ENCODE data around the gene TMEM225.

TMEM225 gene

DNA sequence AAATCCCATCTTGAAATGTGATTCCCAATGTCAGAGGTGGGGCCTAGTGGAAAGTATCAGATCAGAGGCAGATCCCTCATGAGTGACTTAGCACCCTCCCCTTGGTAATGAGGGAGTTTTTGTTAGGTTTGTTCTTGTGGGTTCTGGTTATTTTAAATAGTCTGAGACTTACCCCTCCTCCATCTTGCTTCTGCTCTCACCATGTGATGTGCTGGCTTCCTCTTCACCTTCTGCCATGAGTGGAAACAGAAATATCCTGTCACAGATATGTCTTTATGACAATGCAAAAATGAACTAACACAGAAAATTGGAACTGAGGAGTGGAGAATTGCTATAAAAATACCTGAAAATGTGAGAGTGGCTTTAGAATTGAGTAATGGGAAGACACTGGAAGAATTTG lies 33.1 kb downstream of the TMEM225 start:
- no peak overlapping the region for H3K4me3 ChIP-seq (ENCODE audit: low read depth, low read length)
- no peak for DNase-seq (ENCODE audit: low read depth)
- TF ChIP-seq, protein P1, sequence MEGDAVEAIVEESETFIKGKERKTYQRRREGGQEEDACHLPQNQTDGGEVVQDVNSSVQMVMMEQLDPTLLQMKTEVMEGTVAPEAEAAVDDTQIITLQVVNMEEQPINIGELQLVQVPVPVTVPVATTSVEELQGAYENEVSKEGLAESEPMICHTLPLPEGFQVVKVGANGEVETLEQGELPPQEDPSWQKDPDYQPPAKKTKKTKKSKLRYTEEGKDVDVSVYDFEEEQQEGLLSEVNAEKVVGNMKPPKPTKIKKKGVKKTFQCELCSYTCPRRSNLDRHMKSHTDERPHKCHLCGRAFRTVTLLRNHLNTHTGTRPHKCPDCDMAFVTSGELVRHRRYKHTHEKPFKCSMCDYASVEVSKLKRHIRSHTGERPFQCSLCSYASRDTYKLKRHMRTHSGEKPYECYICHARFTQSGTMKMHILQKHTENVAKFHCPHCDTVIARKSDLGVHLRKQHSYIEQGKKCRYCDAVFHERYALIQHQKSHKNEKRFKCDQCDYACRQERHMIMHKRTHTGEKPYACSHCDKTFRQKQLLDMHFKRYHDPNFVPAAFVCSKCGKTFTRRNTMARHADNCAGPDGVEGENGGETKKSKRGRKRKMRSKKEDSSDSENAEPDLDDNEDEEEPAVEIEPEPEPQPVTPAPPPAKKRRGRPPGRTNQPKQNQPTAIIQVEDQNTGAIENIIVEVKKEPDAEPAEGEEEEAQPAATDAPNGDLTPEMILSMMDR (IDR thresholded peaks at IDR 0.05; ENCODE audit: low read depth, low read length, missing control alignments), result no peak

DNA sequence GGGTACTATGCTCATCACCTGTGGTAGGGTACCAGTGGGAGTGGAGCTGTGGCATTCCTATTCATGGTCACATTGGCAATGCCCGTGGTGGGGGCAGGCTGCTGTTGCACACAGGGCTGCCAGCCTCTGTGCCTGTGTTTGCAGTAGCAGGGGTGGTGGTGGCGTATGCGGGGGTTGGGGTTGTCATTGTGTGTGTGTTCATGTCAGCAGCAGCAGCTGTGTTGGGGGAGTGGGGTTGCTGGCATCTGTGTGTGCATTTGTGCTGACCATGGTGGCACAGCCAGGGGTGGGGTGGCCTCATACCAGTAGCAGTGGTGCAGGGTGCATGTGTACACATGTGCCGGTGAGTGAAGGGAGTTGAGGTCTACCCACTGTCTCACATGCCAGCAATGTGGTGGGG lies 34.4 kb downstream of the TMEM225 start:
- TF ChIP-seq, protein P1 (IDR thresholded peaks at IDR 0.05; ENCODE audit: low read depth, low read length, missing control alignments), result no peak
- no peak for DNase-seq (ENCODE audit: low read depth)
- H3K4me3 ChIP-seq (ENCODE audit: low read depth, low read length), result no peak overlapping the region

DNA sequence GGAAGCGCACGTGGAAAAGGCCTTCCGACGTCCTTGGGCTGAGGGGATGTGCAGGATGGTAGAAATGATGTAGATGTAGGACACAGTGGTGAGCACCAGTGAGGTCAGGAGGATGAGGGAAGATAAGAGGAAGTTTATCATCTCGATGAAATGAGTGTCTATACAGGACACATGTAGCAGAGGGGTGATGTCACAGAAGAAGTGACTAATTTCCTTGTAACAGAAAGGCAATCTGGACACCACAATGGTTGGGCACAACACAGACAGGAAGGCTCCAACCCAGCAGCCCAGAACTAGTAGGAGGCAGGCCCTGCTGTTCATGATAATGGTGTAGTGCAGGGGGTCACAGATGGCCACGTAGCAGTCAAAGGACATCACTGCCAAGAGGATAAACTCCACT lies 44.3 kb downstream of the TMEM225 start:
- no peak for DNase-seq (ENCODE audit: low read depth)

DNA sequence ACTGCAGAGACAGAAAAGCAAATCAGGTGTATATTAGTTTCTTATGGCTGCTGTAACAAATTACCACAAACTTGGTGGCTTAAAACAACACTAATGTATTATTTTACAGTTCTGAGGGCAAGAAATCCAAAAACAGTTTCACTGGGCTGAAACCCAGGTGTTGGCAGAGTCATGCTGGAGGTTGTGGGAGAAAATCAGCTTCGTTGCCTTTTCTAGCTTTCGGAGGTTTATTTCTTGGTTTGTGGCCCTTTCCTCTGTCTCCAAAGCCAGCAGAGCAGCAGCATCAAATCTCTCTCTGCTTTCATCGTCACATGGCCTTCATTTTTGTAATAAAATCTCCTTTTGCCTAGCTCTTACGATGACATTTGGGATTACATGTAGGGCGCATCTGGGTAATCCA lies 46.3 kb downstream of the TMEM225 start:
- DNase-seq (ENCODE audit: low read depth), result no peak
- no peak overlapping the region for H3K4me3 ChIP-seq (ENCODE audit: low read depth, low read length)
- TF ChIP-seq, protein P1 (IDR thresholded peaks at IDR 0.05; ENCODE audit: low read depth, low read length, missing control alignments), result no peak

More for the DNA sequence above, 44.3 kb downstream of the TMEM225 start:
- no peak overlapping the region for H3K4me3 ChIP-seq (ENCODE audit: low read depth, low read length)
- TF ChIP-seq, protein P1 (IDR thresholded peaks at IDR 0.05; ENCODE audit: low read depth, low read length, missing control alignments), result no peak

DNA sequence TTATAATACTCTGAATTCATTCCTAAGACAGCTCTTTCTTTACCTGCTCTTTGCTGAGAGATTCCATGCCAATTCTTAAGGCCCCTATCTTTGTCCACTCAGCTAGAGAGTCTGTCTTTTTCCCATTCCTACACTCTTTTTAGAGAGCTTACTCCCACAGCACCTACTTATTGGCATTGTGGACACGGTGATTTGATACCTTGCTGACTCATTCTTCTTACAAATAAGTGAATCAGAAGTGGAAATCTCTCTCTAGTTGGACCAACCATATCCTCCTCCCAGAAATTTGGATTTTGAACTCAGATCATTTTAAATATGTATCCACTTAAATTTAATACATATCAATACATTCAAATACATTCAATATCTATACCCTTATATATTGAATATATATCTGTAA lies 46.8 kb downstream of the TMEM225 start:
- no peak overlapping the region for H3K4me3 ChIP-seq (ENCODE audit: low read depth, low read length)
- no peak for DNase-seq (ENCODE audit: low read depth)
- TF ChIP-seq, protein P1 (IDR thresholded peaks at IDR 0.05; ENCODE audit: low read depth, low read length, missing control alignments), result no peak

DNA sequence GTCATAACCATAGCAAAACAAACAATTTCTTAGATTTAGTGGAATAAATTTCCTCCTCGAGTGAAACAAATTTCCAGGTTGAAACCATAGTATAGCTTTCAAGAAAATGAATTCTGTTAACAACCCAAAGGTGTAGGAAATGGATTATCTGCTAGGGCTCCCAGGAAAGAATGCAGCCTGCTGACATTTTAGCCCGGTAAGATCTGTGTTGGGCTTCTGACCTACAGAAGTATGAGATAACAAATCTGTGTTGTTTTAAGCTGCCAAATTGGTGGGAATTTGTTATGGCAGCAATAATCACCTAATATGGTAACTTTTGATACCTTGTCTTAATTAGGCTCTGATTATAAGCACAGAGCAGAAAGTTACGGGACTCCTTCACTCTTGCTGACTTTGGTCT lies 47.3 kb downstream of the TMEM225 start:
- no peak overlapping the region for H3K4me3 ChIP-seq (ENCODE audit: low read depth, low read length)
- DNase-seq (ENCODE audit: low read depth), result no peak
- TF ChIP-seq, protein P1 (IDR thresholded peaks at IDR 0.05; ENCODE audit: low read depth, low read length, missing control alignments), result no peak

DNA sequence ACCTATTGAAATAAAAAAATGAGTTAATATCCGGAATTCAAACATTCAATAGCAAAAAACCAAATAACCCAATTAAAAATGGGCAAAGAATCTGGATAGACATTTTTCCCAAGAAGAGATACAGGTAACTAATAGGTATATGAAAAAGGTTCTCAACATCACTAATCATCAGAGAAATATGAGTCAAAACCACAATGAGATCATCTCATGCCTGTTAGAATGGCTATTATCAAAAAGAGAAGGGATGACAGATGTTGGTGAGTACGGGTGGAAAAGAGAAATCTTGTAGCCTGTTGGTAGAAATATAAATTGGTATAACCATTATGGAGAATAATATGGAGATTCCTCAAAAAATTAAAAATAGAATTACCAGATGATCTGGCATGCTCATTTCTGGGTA lies 52.4 kb downstream of the TMEM225 start:
- TF ChIP-seq, protein P1 (IDR thresholded peaks at IDR 0.05; ENCODE audit: low read depth, low read length, missing control alignments), result no peak
- no peak for DNase-seq (ENCODE audit: low read depth)

More for the DNA sequence above, 52.4 kb downstream of the TMEM225 start:
- no peak overlapping the region for H3K4me3 ChIP-seq (ENCODE audit: low read depth, low read length)

All from GM12864 (cell line).